ENCODE measurements around the gene ATP2A2.
"Not testable (repeated sequence)": the region's sequence is repeated elsewhere in the genome, so short reads cannot be mapped to it uniquely, and the experiment has no call there.

ATP2A2 gene

DNA sequence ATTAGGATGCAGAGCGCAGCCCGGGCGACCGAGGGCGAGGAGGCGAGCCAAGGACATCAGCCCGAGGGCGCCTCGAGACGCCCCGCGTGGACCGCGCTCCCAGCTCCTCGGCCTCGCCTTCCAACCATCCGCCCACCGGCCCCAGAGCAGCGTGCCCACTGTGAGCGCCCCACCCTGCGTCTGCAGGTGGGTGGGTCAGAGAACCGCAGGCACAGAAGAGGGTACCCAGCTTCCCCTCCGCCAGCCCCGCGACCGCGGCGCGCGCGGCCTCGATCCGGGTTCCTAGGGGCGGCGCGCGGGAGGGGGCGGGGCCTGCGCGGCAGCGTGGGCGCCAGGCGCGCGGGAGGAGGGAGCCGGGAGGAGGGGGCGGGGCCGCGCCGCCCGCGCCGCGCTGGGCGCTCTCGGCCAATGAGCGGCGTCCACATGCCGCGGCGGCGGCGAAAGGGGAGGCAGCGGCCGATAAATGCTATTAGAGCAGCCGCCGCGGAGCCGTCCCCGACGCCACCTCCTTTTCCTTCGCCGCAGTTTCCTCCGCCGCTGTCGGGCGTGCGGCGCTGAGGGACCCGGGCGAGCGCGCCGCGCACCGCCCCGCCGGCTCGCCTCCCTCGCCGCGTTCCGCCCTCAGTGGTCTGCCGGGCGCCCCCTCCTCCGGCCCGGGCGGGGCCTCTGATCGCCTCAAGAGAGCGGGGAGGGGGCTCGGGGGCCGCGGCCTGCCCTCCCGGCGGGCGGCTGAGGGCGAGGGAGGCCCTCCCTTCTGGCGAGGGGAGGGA is at the start of gene ATP2A2:
TSS of gene ATP2A2 (plus strand) at position 469 of the 770 bp plus-strand sequence. CDS start 543 bp downstream, outside the sequence.
- peak; percentile 91 to 94 for DNase-seq

DNA sequence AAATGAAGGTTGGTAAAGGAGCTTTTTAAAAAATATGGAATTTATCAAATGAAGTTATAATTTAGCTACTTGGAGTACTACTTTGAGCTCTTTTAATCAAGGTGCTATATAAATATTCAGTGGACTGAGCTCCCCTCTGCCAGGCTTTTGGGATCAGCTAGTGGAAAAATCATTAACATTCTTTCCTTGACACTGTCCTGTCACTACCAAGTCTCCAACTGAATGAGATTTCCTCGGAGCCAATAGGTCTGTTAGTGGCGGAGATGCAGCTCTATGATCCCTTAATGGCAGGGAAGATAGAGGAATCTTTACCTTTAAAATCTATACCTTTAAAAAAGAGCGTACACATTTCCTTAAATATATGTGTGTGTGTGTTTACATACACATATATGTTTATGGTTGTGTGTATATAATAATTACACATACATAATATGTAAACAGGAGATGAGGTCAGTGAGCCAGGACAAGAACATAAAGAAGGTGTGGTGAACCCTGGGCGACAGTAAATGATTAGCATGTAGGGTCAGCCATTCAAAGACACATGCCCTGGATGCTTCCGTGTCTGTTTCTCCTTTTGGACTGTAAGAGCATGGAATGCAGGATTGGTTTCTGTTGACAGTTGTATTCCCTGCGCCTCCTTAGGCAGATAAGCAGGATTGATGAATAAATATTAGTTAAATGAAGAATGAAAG is 47.7 kb upstream of the ATP2A2 start:
- DNase-seq: no peak

DNA sequence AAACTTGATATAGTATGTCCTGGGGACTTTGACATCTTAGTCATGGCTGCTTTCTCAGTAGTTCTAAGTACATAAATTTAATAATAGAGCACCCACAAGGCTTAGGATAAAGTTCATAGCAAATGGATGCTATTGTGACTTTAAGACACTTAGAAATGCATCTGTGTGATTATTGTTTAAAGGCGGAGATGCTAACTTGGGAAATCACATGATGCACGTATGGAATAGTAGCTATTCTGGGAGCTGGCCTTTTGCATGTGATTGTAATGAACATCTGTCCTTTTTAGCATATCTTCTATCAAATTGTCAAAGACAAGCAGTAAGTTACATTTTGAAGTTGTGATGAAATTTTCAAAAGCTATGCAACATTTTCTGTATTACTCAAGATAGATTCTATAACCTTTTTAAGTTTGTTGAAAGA is 46.7 kb upstream of the ATP2A2 start:
- no peak for DNase-seq

DNA sequence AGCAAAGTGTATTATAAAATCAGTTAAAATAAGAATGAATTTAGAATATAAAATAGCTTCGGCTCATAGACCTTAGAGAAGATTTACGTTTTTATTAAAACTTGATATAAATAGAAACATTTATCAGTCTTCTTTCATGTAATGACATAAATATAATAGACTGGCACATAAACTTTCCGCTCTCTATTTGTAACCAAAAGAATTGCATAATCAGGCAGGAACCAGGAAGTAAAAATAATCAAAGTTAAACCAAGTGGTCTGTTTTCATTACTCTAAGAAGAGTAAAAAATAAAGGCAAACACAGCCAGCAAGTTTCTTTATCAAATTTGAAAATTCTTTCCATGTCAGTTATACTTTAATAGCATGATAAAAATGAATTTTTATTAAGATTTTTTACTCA is 46.3 kb upstream of the ATP2A2 start:
- DNase-seq: no peak

DNA sequence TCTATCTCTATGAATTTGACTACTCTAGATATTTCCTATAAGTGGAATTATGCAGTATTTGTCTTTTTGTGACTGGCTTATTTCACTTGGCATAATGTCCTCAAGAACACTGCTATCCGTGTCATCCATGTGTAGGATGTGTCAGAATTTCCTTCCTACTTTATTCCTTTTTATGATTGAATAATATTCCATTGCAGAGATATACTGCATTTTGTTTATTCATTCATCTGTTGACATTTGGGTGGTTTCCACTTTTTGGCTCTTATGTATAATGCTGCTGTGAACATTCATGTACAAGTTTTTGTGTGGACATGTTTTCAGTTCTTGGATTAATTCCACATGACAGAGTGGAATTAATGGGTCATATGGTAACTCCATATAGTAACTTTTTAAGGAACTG is 45.7 kb upstream of the ATP2A2 start:
- DNase-seq: no peak

DNA sequence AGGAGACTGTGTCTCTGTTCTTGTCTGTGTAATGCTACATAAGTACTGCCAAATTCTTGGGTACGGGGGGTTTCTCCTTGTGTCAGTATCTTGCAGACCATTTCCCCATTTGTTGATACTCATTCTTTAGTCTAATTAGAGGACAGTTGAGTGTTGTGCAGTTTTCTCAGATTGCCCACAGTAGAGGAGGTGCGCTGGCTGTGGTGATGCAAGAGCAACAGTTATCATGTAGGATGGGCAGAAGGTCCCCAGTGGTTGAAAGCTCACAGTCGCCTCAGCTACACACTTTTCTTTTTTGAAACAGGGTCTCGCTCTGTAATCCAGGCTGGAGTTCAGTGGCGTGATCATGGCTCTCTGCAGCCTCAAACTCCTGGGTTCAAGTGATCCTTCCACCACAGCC is 37.8 kb upstream of the ATP2A2 start:
- no peak for DNase-seq

DNA sequence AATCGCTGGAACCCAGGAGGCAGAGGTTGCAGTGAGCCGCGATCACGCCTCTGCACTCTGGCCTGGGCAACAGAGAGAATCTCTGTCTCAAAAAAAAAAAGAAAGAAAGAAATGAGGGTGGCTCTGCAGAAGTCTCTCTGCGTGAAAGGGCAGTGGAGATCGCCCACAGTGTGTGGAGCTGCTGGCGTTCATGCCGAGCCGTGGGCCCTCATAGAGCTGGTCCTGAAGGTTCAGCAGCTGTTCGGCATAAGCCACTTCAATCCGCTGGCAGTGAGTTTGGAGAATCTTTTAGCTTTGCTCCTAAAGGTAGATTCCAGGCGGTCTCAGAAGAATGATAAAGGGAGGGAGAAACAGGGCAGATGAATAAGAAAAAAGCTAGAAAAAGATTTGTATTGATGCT is 36.7 kb upstream of the ATP2A2 start:
- DNase-seq: no peak

DNA sequence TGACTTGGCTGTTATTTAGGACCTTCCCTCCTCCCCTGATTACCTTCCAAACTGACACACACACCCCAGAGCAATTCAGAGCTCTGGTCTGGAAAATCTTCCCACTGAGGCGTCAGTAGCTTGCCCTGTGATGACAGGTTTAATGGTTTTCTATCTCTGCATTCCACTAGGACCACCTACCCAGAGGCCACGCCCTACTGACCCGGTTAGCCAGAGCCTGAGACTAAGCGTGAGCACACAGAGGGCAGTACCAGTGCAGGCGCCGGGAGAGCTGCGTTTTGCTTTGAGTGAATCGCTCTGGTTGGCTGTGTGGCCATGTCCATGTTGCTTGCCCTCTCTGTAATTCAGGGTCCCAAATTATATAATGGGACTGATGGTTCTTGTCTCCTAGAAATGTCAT is 36.2 kb upstream of the ATP2A2 start:
- no peak for DNase-seq

DNA sequence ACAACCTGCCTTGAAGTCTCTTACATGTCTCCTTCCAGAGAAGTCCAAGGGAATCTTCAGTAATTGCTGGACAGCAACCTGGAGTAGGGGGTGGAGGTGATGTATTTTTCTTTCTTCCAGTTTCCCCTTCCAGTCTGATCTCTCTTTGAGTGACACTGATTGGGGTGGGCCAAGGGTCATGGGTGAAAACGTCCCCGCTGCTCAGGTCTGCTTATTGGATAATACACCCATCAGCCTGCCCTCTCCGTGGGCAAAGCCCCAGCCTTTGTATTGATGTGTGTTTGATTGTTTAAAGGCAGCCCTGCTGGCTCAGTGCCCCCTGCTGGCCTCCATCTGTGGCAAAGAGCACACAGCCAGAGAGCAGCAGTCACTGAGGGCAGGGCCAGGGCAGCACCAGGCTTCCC is 35.7 kb upstream of the ATP2A2 start:
- peak; percentile 39 to 59 for DNase-seq

DNA sequence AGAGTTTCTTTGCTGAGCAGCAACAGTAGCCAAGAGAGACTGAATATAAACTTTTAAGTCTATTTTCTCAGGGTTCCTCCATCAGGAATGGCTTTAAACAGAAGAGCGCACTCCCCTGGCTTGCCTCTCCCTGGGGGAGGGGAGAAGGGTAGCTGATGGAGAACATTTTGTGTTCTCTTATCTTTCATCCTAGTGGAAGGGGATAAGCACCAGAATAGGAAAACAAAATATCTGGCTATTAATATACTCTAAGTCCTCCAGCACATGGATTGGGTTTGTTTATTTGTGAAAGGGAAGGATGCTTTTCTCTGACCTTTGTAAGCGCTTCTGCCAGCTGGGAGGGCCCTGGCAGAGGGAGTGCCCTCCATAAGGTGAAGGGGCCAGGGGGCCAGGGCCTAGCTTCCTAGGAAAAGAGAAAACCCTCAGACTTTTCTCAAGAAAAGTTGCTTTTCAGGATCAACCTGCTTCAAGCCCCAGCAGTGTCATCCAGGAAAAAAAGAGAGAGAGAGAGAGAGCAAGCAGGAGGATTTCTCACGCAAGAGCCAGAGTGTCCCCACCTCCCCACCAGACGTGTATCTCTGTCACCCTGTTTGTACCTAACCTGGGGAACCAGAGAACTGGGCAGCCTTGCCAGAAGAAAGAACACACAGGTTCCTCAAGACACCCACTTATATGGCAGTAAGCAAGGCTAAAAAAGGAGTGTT is 34.3 kb upstream of the ATP2A2 start:
- no peak for DNase-seq

DNA sequence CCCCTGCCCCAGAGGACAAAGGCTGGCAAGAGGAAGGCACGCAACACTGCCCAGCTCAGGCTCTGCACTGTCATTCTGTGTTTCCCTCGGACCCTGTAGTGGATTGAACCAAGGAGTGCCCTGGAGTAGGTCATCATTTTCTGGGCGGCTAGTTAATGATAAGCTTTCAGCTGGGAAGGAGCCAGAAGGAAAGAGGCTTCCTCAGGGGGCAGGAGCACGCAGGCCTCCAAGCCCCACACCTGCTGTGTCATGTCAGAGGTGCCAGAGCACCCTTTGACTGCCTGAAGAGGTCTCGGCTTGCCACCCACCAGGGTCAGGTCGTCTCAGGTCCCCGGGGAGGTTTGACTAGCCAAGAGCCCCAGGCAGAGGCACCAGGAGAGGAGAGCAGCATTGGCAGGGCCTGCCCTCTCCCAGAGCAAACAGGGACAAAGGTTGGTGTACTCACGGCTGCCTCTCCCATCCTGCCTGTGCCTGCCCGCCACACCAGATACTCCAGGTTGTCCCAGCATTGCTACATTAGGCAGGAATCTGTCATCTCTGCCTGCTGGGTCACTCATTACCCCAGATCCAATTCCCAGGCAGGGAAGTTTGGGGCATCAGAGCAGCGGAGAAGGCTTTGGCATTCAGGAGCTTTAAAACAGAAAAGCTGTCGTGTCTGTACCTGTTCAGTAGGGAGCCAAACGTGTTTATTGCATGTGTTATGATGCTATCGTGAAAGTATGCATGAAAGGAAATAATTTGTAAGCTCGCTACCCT is 33.5 kb upstream of the ATP2A2 start:
- DNase-seq: no peak

DNA sequence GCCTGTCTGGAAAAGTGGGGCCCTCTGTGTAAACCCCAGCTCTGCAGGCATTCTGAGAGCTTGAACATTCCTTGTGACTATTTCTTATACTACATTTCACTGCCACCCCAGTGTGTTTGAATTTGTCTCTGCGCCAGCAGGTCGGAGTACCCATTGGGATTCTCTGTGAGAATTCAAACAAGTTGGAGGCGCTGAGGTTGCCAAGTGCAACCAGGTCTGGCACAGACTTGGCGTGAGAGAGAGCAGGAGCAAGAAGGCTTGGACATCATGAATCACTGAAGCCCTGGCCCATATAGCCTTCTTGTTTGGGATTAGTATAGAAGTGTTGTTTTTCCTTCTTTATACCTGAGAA is 33.0 kb upstream of the ATP2A2 start:
- no peak for DNase-seq

DNA sequence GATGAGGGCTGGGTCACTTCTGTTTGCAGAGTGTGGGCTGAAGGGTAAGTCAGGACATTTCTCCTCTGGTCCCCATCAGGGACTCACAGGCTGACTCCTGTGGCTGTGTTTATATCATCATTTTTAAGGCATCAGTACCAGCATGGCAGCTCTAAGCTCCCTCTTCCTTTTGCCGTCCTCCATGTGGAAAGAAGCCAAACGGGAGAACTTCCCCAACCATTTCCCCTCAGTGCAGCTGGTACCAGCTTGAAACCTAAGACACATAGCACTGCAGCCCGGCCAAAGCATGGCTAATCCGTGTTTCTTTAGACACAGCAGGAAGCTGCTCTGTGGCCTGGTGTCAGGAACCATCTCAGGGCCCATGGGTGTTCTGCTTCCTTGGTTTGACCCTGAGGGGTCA is 31.9 kb upstream of the ATP2A2 start:
- DNase-seq: no peak

DNA sequence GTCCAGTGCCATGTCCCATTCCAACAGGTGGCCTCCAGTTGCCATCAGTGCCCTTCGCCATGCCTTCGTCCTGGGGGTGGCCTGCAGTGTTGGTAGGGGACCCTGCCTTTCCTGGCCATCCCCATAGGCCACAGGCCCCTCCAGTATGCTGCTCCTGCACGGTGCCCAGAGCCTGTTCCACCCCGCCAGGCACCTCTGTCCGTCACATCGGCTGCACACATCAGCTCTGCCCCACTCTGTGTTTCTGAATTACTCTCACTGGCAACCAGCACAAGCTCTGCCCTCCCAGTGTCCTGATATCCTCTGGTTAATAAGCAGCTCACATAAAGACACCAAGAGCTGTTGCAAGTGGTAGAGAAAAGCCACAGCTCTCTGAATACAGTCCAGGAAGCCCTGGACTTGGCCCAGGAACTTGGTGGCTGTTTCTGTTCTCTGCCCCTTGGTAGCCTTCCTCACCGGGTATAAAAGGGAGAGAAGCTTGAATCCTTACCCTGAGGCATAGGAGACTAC is 31.3 kb upstream of the ATP2A2 start:
- no peak for DNase-seq

DNA sequence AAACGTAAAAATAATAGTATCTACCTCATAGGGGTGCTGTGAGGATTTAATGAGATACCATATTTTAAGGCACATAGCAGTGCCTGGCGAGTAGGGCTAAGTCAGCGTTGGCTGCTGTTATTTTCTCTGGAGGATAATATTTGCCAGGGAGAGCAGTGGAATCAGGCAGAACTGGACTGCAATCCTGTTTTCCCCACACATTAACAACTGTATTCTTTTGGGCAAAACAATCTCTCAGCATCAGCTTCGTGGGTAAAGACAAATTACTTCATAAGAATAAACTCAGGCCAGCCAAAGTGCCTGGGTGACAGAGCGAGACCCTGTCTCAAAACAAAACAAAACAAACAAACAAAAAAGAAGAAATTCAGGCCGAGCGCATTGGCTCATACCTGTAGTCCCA is 29.7 kb upstream of the ATP2A2 start:
- no peak for DNase-seq

DNA sequence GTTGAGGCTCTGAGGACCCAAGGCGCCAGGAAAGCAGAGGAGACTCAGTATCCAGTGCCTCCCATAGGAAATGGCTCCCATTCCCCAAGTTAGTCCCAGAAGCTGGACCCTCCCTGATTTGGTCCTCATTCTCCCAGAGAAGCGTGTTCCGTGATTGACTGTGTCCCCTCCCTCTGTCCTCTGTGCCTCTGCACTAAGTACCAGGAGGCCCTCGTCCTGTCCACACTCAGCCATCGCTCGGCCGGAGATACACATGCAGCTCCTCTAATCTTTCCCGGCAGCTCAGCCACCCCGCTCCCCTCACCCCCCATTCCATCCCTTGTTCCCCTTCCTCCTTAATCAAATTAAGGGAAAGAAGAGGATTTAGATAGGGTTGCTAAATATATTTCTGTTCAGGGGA is 28.3 kb upstream of the ATP2A2 start:
- no peak for DNase-seq

DNA sequence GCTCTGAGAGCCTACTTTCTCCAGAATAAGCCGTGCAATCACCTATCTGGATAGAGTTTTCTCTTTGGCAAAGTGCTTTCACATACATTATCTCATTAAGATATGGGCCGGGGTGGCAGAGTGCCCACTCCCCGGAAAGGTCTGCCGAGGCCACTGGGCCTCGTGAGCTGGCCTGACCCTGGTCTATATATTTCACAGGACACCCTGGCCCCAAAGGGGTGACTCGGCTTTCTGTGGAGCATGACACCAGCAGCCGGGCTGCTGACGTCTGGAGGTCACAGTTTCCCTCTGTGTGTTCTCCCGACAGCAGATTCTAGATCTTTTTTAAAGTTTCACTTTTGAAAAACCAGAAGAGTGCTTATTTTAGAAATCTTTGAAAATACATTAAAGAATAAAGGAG is 27.9 kb upstream of the ATP2A2 start:
- DNase-seq: peak in 1 of 2 donors; percentile 37

DNA sequence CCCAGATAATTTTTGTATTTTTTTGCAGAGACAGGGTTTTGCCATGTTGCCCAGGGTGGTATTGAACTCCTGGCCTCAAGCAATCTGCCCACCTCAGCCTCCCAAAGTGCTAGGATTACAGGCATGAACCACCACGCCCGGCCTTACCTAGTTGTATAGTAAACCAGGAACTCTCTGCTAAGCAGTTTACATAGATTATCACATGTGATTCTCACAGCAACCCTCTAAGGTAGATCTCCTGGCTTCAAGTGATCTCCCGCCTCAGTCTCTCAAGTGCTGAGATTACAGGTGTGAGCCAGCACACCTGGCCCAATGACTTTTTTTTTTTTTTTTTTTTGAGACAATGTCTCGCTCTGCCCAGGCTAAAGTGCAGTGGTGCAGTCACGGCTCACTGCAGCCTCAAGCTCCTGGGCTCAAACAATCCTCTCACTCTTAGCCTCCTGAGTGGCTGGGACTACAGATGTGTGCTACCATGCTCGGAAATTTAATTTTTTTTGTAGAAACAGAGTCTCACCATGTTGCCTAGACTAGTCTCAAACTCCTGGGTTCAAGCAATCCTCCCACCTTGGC is 26.0 kb upstream of the ATP2A2 start:
- no peak for DNase-seq

DNA sequence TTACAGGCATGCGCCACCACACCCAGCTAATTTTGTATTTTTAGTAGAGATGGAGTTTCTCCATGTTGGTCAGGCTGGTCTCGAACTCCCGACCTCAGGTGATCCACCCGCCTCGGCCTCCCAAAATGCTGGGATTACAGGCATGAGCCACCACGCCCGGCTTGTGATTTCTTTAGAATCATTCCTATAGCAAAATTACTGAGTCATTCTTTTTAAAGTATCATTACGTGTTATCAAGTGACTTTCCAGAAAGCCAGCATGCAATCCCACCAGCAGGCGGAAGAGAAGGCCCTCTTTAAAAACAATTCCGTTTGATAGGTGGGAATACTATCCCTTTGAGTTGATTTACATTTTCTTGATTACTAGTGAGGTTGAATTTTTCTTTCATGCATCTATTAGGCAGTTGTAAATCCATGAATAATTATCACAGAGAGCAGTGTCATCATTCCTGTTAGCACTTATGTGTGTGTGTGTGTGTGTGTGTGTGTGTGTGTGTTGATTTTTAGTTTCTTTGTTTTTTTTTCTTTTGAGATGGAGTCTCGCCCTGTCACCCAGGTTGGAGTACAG is 25.1 kb upstream of the ATP2A2 start:
- DNase-seq: not testable (repeated sequence)

DNA sequence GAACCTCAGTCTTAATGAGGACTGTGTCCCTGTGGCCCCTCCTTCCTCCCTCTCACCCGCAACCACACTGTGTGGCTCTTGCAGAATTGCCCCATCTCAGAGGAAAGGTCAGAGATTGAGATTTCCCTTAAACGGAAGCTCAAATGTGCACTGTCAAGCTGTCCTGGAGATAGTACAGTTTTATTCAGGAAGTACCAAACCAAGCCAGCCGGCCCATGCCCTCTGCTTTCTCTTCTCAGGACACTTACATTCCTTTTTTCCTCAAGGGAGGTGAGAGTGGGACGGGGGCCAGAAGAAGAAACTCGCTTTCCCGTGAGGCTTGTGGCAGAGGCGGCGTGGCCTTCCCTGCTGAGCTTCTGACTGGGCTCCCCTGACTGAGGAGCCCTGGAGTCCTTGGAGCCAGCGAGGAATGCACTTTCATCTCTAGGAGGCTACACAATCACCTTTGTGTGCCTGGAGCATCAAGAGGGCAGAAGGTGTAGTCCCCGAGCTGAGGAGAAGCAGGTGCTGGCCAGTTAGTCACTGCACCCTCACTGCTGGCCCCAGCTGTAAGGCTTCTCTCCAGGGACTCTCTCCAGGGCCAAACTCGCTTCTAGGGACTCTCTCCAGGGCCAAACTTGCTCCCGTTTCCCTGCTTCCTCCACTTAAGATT is 24.1 kb upstream of the ATP2A2 start:
- DNase-seq: peak in 1 of 2 donors; percentile 42

DNA sequence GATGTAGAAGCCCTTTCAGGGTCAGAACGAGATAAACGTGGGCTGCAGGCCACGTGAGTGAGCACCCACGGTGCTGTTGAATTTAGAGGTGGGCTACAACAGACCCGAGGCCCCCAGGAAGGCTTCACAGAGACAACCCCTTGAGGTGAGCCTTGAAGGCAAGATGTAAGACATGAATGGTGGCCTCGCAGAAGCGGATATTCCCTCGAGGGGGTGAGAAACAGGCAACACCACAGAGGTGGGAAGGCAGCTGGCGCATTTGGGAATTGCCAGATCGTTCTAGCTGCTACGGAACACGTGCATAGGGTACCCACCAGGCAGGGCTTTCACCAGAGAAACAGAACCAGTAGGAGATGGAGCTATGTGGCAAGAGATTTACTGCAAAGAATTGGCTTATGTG is 22.6 kb upstream of the ATP2A2 start:
- no peak for DNase-seq
